Breast epithelium (tissue), 4 donors: ENCODE measurements around the gene DEFB113. TPM values are rescaled to one million over a fixed set of nuclear protein-coding genes. Genes with fewer than 3 reads are reported as not detected.
"Not testable (repeated sequence)": the region's sequence is repeated elsewhere in the genome, so short reads cannot be mapped to it uniquely, and the experiment has no call there.

Experiments used
- DNase-seq, 2 donors: peaks; one replicate each; pipeline ENCODE4 v3.0.0-alpha.2; 2019; ENCODE audit warnings: low spot score in 2 of 2
- H3K27ac ChIP-seq, 2 donors: fragments of 200-600 bp; sonication (generic) in 1 of 2; one replicate each; pipeline ENCODE4 v1.5.1; 2016 to 2019; ENCODE audit warnings: mild to moderate bottlenecking in 1 of 2
- H3K27me3 ChIP-seq, 2 donors: fragments of 200-600 bp; sonication (generic) in 1 of 2; one replicate each; pipeline versions ENCODE4 v1.5.1 to v1.6.0; 2017 to 2019; ENCODE audit warnings: control low read depth in 1 of 2, mild to moderate bottlenecking in 1 of 2
- H3K36me3 ChIP-seq: fragments of 200-600 bp; one replicate; pipeline ENCODE4 v1.5.1; 2019
- H3K4me1 ChIP-seq, 2 donors: fragments of 200-600 bp; sonication (generic); one replicate each; pipeline ENCODE4 v1.5.1; 2016 to 2019; ENCODE audit warnings: control low read depth in 1 of 2
- H3K4me3 ChIP-seq, 3 donors: fragments of 200-600 bp; sonication (generic); 1 replicate in 2 of 3; 2 replicates in 1 of 3; pipeline ENCODE4 v1.5.1; 2016 to 2019; ENCODE audit warnings: mild to moderate bottlenecking in 3 of 3, moderate library complexity in 2 of 3
- H3K9me3 ChIP-seq, 2 donors: fragments of 200-600 bp; sonication (generic) in 1 of 2; one replicate each; pipeline ENCODE4 v1.5.1; 2016 to 2019; ENCODE audit warnings: control low read depth in 1 of 2
- CTCF ChIP-seq, 3 donors: fragments of 450-650 bp; IDR thresholded peaks; one replicate each; pipeline ENCODE4 v1.5.1; 2016 to 2017; ENCODE audit warnings: antibody characterized with exemption in 3 of 3, mild to moderate bottlenecking in 3 of 3, moderate library complexity in 3 of 3
- POLR2A ChIP-seq: fragments of 450-650 bp; IDR thresholded peaks from one replicate; pipeline ENCODE4 v1.6.1; 2016; ENCODE audit warnings: antibody characterized with exemption, mild to moderate bottlenecking, moderate library complexity
- POLR2AphosphoS5 ChIP-seq, 3 donors: sonication (generic); formaldehyde crosslinking; IDR thresholded peaks; one replicate each; pipeline ENCODE4 v1.6.1; 2017; ENCODE audit warnings: antibody characterized with exemption in 3 of 3
- intact Hi-C: fragments of 100-400 bp; cut with DNase I; formaldehyde crosslinking; loops from one replicate; pipeline ENCODE4 v1.15.1; 2023; ENCODE audit warnings: low total_unique reads
- total RNA-seq, 3 donors: library from RNA; depleted of rRNA; stranded (reverse); fragments of >200 nt; gene quantifications; one replicate each; pipeline ENCODE4 v1.1.0, GENCODE V29; 2016

The DEFB113 gene
- total RNA-seq, 3 donors from 2014 or later: not detected

GRCh38 chr6:49951926-49952325 lies 17.5 kb downstream of the DEFB113 start:
- no peak for DNase-seq
- Histone ChIP-seq H3K4me3 (no peak overlapping the region), H3K36me3 (peaks cover 6% of the 10 kb centered on the region), H3K4me1 (no peaks in the 10 kb centered on the region), H3K27ac (no peak overlapping the region), H3K27me3 (no peaks in the 10 kb centered on the region), H3K9me3 (no peaks in the 10 kb centered on the region)
- intact Hi-C loops: no loop called here
- no peak for TF ChIP-seq POLR2AphosphoS5 (IDR thresholded peaks at IDR 0.05)
- no peak for TF ChIP-seq CTCF (IDR thresholded peaks at IDR 0.05)
- no peak for TF ChIP-seq POLR2A

- no peak overlapping the region for H3K27ac ChIP-seq
- intact Hi-C loops: no loop called here
- no peak for DNase-seq
- no peaks in the 10 kb centered on the region for H3K9me3 ChIP-seq
- no peaks in the 10 kb centered on the region for H3K4me1 ChIP-seq
- no peaks in the 10 kb centered on the region for H3K27me3 ChIP-seq
- no peak overlapping the region for H3K4me3 ChIP-seq
- peaks cover 6% of the 10 kb centered on the region for H3K36me3 ChIP-seq
- no peak for TF ChIP-seq POLR2AphosphoS5 (IDR thresholded peaks at IDR 0.05)
- no peak for TF ChIP-seq POLR2A
- TF ChIP-seq CTCF (IDR thresholded peaks at IDR 0.05): no peak
These were observed 19.0 kb downstream of the DEFB113 start for GRCh38 chr6:49950415-49950751.

- Histone ChIP-seq H3K9me3 (no peaks in the 10 kb centered on the region), H3K36me3 (peaks cover 6% of the 10 kb centered on the region), H3K27ac (no peak overlapping the region), H3K4me3 (no peak overlapping the region), H3K27me3 (no peaks in the 10 kb centered on the region), H3K4me1 (no peaks in the 10 kb centered on the region)
- TF ChIP-seq CTCF (IDR thresholded peaks at IDR 0.05): no peak
- no peak for TF ChIP-seq POLR2A
- no peak for TF ChIP-seq POLR2AphosphoS5 (IDR thresholded peaks at IDR 0.05)
- no peak for DNase-seq
- intact Hi-C loops: no loop called here
These were observed 20.4 kb downstream of the DEFB113 start for GRCh38 chr6:49949062-49949461.

GRCh38 chr6:49946835-49947234 lies 22.6 kb downstream of the DEFB113 start:
- Histone ChIP-seq H3K4me1 (no peaks in the 10 kb centered on the region), H3K36me3 (peaks cover 6% of the 10 kb centered on the region), H3K27me3 (no peaks in the 10 kb centered on the region), H3K4me3 (no peak overlapping the region), H3K27ac (no peak overlapping the region), H3K9me3 (no peaks in the 10 kb centered on the region)
- DNase-seq: no peak
- intact Hi-C loops: no loop called here
- TF ChIP-seq POLR2A (no peak), CTCF (IDR thresholded peaks at IDR 0.05) (no peak), POLR2AphosphoS5 (IDR thresholded peaks at IDR 0.05) (no peak)

GRCh38 chr6:49944068-49944467 lies 25.4 kb downstream of the DEFB113 start:
- H3K4me1 ChIP-seq, DNase-seq, H3K27me3 ChIP-seq, H3K9me3 ChIP-seq, intact Hi-C loops, H3K36me3 ChIP-seq, H3K27ac ChIP-seq, H3K4me3 ChIP-seq: not testable (repeated sequence)

GRCh38 chr6:49939993-49940498 lies 29.4 kb downstream of the DEFB113 start:
- TF ChIP-seq POLR2AphosphoS5 (IDR thresholded peaks at IDR 0.05): no peak
- no peak for TF ChIP-seq POLR2A
- TF ChIP-seq CTCF (IDR thresholded peaks at IDR 0.05): no peak
- H3K27ac ChIP-seq: no peak overlapping the region
- H3K4me3 ChIP-seq: no peak overlapping the region
- H3K27me3 ChIP-seq: no peaks in the 10 kb centered on the region
- no peaks in the 10 kb centered on the region for H3K4me1 ChIP-seq
- H3K9me3 ChIP-seq: no peaks in the 10 kb centered on the region
- DNase-seq: no peak
- intact Hi-C loops: loop anchor here (5.0 kb wide), 1 partner anchor 1997 kb away; no protein-coding TSS in a partner anchor
- no peaks in the 10 kb centered on the region for H3K36me3 ChIP-seq
